Cerebellar cortex (tissue), 1 donor: Measurements from ENCODE around the gene DNER.
"Not testable (repeated sequence)": the region's sequence is repeated elsewhere in the genome, so short reads cannot be mapped to it uniquely, and the experiment has no call there.

Experiments
- DNase-seq: peaks from one replicate; pipeline ENCODE4 v3.0.0-alpha.2; 2015; ENCODE audit warnings: low spot score

The DNER gene

GRCh38 chr2:229571243-229571642 is 143.1 kb downstream of the DNER start:
- DNase-seq = no peak

DNA sequence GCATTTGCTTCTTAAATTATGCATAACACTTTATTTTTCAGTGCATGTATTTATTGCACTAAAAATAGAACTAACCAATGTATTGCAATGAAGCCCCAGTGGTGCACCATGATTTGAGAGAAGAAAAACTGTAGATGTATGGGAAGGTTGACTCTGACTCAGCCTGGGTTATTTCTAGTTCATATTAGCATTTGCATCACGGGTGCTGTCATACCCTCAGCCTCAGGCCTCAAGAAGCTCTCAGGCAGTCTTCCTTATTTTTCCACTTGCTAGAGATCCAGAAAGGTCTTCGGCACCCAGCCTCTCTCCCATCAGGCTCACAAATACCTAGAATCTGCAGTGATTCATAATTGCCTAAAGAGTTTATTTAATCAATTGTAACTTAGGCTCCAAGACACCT is 148.0 kb downstream of the DNER start:
- DNase-seq = no peak

DNA sequence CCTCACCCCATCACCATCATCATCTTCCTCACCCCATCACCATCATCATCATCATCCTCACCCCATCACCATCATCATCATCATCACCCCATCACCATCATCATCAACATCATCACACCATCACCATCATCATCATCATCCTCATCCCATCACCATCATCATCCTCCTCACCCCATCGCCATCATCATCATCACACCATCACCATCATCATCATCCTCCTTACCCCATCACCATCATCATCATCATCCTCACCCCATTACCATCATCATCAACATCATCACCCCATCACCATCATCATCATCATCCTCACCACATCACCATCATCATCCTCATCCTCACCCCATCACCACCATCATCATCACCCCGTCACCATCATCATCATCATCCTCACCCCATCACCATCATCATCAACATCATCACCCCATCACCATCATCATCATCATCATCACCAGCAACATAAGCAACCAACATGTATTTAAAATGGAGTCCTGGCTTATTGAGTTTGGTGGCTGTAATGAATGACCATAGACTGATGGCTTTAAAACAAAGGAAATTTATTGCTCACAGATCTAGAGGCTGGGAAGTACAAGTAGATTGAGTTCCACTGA is 150.0 kb downstream of the DNER start:
- DNase-seq = no peak

GRCh38 chr2:229563388-229563787 is 151.0 kb downstream of the DNER start:
- DNase-seq = no peak

- DNase-seq = no peak
These were observed 151.8 kb downstream of the DNER start for GRCh38 chr2:229562472-229563127.

- no peak for DNase-seq
These were observed 154.4 kb downstream of the DNER start for GRCh38 chr2:229559986-229560385.

DNA sequence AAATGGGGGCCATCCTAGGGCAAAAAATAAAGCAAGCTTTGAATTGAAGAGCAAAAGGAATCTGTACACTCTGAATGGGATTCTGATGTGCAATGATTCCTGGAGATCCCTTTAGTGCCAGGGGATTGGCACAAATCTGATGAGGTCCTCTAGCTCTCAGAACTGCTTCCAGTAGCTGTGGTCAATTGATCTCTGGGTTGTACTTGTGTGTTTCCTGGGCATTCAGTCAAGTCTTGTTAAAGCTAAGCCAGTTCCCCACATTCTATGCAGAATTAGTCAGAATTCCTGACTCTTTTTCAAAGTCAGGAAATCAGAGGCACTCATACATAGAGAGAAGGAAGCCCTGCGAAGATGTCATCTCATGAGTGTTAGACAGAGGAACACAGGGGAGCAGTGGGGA is 161.3 kb downstream of the DNER start:
- DNase-seq = no peak

- no peak for DNase-seq
These were observed 171.0 kb downstream of the DNER start for GRCh38 chr2:229543176-229543873.

- DNase-seq = no peak
These were observed 174.7 kb downstream of the DNER start for GRCh38 chr2:229539628-229540027.

- no peak for DNase-seq
These were observed 182.8 kb downstream of the DNER start for GRCh38 chr2:229531594-229531993.

DNA sequence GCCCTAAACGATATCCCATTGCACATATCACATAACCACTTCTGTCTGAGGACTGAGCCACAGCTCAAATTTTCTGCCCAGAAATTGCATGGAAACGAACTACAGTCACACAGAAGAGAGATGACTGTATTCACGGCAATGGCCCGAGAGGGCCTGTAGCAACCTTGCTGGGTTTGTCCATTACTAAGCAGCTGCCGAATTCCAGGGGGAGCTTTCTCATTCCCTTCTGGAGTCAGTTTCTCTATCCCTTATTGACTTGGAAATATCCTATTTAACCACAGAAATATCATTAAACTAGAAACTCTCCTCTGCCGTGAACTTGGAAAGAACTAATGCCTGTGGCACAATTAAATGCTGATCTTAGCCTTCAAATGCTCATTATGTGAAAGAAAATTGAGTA is 183.9 kb downstream of the DNER start:
- no peak for DNase-seq

DNA sequence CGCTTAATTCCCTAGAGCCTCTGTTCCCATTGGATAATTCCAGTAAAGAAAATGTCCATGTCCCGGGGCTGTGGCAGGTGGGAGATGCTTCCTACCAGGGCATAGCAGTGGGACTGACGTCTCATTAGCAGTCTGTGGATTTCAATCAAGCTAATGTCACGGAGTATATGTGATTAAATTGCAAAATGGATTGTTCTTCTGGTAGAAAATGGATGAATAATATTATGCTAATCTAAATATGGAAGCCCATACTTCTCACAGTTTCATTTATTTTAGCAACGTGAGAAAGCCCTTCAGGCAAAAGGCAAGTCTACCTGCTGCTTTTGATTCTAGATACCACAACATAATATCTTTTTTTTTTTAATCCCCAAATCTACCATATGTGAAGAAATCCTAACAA is 185.5 kb downstream of the DNER start:
- DNase-seq = no peak

DNA sequence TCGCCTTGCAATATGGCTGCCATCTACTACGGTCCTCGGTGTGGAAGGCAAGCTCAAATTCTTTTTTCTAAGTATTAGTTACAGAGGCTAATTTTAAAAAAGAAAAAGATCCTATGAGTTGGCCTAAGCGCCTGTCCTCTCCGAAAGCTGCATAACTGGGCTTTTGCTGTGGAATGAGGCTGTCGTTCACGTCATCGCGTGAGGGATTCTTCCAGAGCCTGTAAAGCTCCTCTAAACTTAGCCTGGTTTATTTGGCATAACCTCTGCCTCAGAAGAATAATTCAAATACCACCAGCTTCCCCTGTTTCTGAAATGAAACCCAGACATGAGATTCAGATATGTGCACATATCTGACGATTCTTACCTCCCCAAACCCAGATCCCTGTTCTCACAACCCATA is 187.4 kb downstream of the DNER start:
- DNase-seq = no peak

DNA sequence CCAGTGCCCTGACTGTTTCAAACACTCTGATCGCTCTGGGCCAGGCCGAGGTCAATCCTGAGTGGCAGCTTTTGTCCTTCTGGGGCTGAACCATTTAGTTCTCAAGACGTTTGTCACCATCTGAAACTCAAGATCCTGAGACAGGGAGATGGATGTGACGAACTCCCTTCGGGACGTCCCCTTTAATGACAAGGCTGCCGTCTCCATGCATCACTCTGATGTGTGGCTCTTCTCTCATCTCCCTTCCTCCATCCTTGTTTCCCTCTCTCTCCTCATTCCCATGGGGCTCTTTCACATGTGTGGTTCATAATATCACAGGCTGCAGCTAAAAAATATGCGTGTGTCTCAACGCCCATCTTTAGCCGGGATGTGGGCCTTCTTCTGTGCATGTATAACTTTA is 189.6 kb downstream of the DNER start:
- DNase-seq = no peak

DNA sequence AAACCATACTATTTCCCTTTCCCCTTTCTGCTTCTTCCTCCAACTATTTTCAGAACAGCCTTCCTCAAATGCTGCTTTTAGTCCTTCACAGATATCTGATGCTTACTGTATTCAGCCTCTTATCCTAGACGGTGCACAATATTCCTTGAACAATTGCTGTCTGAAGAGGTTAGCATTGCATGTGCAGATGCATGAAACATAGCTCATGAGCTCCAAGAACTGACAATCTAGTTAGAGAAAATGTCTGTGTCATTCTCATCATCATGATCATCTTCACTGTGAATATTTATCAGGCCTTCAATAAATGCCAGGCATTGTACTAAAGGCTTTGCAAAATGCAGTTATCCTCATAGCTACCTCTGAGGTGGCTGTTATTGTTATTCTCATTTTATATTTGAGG is 190.7 kb downstream of the DNER start:
- no peak for DNase-seq

DNA sequence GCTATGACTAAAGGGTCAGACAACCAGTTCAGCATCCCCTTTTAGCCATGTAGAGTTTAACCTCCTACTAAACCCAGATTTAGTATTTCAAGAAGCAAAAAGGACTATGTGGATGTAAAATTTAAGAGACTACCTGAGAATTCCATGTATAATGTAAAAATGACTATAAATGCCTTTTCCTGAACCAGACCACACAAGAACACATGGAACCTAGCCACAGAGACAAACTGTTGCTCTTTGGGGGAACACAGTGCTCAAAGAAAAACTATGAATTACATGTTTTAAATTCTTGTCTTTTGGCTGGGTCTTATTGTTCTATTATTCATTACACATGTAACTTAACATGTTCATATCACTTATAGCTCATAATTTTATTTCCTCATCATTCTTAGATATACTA is 192.8 kb downstream of the DNER start:
- no peak for DNase-seq

DNA sequence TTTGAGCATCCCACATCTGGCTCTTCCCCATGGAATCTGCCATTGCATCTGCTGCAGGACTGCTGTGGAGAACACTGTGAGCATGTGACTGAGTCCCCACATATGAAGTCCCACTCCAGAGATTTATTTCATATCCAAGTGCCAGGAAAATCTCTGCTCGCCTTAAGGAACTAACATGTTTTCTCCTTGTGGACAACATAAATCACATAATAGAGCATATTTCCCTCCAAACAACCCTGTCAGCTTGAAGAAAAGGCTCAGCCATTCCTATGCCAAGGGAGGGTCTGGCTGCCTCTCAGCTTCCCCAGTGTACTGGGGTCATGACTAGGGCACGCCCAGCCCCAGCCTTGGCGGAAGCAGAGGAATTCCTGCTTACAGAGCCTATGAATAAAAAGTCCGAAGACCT is 193.7 kb downstream of the DNER start:
- DNase-seq = no peak

DNA sequence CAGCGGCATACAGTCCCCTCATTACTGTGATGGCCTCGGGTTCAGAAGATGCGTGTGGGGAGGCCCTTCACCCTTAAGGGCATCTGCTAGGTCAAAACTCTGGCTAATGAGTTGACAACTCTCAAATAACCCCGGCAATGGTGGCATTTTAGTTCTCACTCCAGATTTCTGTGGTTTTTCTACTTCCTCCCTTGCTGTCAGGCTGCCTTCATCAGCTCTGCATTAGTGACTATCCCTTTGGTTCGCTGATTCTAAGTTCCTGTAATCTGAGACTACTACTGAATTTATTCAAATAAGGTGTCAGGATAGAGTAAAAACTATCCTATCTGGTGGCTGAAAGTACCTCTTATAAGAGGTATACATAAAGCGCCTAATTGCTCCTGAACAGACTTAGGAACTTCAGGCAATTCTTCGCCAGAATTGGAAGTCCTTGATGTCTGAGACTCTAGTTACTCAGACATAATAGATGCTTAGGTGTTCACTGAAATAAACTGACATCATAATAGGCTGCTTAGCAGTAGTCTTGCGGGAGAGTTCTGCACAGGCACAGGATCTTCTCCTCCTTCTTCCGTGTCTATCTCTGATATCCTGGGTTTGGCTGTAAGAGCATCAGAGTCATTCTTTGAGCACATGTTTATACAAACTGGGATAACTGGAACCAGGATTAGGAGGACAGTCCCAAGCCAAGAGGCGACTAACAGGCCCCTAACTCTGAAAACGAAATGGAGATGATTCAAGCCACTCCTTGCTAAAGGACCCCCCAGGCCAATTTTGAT is 194.5 kb downstream of the DNER start:
- DNase-seq = no peak

DNA sequence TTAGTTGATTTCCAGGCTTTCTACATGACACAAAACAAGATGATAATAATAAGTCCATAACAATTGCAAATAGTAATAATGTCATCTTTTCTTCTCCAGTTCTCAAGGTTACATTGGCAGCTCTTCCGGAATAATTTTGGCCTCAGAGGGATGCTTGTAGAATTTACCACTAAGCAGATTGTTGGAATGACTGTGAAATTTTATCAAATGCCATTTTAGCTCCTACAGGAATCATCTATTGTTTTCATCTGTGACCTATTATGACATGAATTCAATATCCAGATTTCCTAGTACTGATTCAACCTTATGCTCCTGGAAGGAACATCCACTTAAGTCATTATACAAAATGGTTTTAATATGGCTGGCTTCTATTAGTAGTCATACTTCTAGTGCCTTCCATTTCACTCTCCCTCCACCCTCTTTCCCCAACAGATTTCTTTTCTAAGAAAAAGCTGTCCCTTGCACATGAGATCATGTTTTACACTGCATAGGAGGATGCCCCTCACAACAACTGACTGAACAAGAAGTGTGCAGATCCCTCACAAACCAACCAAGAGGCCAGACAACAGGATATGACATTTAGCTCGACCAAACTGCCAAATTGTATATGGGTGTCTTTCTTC is 200.0 kb downstream of the DNER start:
- DNase-seq = no peak

GRCh38 chr2:229511524-229511923 is 202.8 kb downstream of the DNER start:
- no peak for DNase-seq

GRCh38 chr2:229506699-229507098 is 207.7 kb downstream of the DNER start:
- not testable (repeated sequence) for DNase-seq

DNA sequence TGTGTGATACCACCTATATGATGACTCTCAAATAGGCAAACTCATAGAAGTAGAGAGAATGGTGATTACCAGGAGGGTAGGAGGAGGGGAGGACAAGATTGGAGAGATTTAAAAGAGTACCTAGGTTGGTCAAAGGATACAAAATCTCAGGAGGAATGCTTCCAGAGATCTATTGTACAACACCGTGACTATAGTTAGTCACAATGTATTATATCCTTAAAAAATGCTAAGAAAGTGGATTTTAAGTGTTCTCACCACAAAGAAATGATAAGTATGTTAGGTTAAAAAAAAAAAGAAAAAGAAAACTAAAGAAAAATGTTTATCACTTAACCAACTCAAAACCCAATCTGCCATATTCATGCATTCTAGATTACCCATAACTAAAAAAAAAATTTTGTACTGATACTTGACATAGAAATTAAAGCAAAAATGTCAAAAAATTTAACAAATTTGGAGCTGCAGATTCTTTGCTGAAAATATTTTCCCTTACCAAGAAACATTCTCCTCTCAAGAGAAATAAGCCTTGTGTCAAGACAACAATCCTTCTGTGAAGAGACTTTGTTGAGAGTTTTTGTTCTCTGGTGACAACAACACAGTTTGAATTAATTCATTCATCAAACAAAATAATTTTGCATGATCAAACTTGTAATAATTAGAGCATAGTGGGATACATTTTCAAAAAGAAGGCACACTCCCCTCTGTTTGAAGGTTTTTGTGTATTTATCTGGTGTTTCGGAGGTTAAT is 213.1 kb downstream of the DNER start:
- DNase-seq = no peak
